B cell (primary cell): Measurements from ENCODE around the gene GIMD1.

Source experiments
- CTCF ChIP-seq: fragments of 200-600 bp; IDR thresholded peaks from one replicate; pipeline ENCODE4 v1.8.0; 2022; ENCODE audit warnings: antibody characterized with exemption, mild to moderate bottlenecking
- EZH2 ChIP-seq: IDR thresholded peaks from 2 replicates; pipeline ENCODE4 v1.6.1; 2012; ENCODE audit warnings: borderline replicate concordance, low read depth, mild to moderate bottlenecking, moderate library complexity, low read length; ENCODE audit not compliant: insufficient read depth, poor library complexity, severe bottlenecking

GRCh38 chr4:106380179-106380578 lies 11.6 kb upstream of the GIMD1 start:
- no peak for TF ChIP-seq CTCF
- TF ChIP-seq EZH2, result no peak
